TTC549 (cell line): Measurements from ENCODE around the gene RASSF9.
A peak's percentile ranks its signal among the peaks of the same experiment; 100 is the strongest.

ENCODE experiments used
- FAIRE-seq: peaks from 2 replicates; lab custom pipeline; 2012; peaks lifted over from hg19 to GRCh38; lab: Jason Lieb, UNC

The RASSF9 gene

DNA sequence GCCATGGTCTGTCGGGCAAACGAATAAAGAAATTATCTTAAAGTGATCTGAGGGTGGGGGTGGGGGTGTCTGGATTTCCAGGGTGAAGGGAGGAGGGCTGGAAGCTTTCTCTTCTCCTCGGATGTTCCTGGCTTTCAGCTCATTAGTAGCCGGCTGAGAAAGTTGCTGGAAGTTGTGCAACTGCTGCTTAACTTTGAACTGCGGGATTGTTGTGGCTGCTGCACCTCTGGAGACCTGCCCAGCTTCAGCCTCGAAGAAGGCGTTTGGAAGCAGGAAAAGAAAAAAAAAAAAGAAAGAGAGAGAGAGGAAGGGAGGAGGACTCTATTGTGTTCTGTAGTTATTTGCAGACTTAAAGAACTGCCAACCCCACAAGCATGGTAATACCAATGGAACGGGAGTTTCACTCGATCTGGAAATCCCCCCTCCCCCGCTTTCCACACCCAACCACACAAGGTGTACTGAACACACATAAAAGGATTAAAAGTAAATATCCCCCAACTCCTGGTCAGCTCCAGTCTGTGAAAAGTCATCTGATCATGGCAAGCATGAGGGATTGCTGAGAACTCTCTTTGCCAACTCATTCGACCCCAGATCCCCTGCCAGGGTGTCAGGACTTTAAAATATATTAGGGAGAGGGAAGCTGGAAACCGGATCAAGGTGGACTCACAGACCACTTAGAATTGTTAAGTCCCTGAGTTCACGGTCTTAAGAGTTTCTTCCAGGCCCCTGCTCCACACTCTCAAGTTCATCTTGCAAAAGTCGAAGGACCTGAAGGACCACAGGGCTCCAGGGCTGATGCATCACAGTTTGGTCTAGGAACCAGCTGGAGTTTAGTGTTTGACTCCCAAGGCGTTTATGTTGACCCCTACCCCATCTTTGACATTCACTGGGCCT, at the start of gene RASSF9:
TSS of gene RASSF9 (minus strand) at position 213 of the 894 bp plus-strand sequence. CDS start at position 5, 208 bp downstream.
- FAIRE-seq = no peak

DNA sequence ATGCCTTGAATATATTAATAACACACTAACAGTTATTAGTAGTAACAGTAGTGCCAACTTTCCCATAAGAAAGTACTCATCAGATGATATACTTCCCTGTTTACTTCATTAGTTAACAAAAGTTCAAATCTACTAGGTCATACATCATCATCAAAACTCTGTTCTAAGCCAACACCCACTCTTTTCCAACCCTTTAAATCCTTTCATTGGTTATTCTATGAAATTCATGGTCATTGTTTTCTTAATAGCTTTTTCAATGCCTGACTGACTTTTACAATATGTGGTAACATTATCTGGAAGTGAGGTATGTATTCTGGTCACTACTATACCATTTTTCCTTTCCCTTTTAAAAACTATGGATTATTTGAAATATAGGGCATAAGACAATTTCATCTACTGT, 47.6 kb upstream of the RASSF9 start:
- FAIRE-seq = no peak

DNA sequence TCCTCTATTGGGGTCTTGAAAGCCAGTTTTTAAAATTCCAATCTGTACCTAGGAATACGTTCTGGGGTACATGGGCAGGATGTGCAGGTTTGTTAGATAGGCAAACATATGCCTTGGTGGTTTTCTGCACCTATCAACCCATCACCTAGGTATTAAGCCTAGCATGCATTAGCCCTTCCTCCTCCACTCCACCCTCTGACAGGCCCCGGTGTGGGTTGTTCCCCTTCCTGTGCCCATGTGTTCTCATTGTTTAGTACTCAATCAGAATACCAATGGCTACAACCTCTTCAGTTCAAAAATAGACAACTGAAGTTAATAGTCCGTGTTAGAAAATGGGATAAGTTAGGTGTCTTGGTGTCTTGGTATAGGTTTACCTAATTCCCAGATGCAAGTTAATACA, 41.2 kb upstream of the RASSF9 start:
- FAIRE-seq = no peak

DNA sequence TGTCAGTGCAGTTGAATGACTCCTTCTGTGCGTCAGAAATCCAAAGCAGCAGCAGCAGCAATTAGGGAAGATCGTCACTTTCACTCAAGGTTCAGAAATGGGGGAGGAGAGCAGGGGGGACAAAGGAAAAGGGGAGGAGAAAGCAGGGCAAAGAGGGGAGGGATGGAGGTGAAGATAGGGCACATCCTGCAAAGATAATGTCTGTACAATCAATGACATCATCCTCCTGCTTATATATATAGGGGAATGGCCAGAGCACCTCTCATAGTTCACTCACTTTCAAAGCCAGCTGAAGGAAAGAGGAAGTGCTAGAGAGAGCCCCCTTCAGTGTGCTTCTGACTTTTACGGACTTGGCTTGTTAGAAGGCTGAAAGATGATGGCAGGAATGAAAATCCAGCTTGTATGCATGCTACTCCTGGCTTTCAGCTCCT, 37.8 kb upstream of the RASSF9 start, which contains the start of gene NTS:
TSS of gene NTS (plus strand) at position 265 of the 431 bp plus-strand sequence. CDS start at position 374, 109 bp downstream.
- no peak for FAIRE-seq

DNA sequence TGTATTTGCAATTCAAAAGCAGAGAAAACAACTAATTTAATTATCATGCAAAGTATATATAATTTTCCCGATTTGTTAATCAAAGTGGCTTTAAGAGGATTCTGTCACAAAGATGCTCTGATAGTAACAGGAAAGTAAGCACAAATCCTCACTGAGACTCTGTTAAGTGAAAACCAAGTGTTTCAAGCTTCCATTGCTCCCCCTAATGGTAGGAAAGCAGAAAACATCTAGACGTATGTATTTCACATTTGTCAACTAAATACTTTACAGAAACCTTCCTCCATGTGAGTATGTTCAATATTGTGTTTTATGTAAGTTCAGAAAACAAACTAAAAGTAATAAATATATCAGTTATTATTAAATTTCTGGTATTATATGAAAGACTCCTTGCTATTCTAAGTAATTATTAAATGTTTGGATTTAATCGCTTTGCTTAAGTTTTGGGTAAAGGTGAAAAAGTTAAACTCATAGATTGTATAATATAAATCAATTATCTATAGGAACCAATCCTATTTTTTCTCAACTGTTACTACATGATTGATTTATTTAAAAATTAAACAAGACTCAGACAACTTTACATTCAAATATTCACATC, 36.4 kb upstream of the RASSF9 start:
- peak; percentile 93 for FAIRE-seq

DNA sequence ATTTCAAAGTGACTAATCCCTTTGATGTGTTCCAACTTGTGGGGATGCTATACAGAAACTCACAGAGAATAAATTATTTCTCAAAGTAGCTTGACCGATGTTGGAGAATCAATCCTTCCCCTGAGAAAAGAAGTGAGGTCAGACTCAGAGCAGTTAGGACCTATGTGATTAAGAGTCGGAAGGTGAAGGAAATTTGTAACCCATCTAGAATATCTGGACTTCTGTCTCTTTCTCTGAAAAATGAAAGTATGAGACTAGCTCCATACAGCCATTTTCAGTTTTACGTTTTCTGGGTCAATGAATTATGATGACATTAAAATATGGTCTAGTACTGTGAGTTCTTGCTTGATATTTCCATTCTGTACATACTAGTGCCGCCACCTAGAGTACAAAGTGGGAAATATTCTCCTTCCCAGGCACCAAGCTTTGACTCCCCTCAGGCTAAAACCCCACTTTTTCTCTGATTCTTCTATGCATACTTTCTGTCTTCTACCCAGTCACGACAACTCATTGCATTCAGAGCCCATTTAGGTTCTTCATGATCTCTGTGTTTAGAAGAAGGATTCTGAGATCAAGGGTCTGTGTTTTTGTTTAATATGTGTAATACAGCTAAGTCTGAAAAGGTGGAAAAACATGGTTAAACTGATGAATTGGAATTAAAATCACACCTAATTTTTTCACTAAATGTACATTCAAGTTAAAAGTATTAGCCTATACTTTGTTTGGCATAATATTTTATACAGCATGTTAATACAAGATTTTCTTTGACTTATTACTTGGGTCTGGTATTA, 31.0 kb upstream of the RASSF9 start:
- FAIRE-seq = no peak

DNA sequence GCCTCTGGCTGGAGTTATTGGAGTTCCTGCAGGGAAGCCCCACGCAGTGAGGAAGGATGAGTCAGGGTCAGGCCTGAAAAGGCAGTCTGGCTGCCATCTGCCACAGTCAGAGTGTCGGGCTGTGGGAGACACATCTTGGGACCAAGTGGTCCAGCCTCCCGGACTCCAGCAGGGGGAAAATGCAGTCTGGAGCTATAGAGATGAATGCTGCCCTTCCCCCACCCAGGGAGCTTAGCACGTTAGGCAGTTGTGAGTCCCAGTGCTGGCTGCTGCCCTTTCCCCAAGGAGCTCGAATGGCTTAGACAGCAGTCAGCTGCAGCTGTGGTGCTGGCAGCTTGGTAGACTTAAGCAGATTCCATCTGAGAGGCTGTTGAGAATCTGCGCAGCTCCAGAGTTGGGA, 29.7 kb upstream of the RASSF9 start:
- no peak for FAIRE-seq

DNA sequence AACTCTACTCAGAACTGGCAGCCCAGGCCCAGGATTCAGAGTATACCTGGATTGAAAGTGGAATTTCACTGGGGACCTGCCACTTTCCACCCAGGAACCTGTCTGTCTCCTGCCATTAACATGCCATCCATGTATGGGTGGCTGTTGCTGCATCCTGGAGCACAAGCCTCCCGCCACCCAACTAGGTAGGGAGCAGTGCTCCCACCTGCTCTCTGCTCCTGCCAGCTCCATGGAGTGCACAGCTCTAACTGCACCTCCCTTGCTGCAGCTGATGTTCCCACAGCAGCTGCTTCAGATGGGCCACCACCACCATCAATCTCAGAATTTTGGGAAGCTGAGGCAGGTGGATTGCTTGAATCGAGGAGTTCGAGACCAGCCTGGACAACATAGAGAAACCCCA, 20.8 kb upstream of the RASSF9 start:
- no peak for FAIRE-seq

DNA sequence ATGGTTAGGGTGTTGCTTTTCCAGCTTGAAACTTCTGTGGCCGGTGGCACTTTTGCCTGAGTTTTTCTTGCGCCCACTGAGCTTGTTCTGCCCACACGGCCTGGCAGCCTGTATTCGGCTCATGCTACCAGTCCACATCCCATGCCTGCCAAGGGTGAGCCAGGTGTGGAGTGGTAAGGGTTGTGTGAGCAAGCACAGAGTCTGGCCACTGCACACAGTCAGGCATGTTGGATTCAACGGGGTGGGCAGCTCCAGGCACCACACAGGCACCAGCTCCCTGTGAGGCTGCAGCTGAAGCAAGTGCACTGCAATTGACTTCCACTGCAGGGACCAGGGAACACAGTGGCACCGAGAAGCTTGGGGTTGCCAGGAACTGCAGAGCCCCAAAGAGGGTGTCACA, 19.1 kb upstream of the RASSF9 start:
- no peak for FAIRE-seq

DNA sequence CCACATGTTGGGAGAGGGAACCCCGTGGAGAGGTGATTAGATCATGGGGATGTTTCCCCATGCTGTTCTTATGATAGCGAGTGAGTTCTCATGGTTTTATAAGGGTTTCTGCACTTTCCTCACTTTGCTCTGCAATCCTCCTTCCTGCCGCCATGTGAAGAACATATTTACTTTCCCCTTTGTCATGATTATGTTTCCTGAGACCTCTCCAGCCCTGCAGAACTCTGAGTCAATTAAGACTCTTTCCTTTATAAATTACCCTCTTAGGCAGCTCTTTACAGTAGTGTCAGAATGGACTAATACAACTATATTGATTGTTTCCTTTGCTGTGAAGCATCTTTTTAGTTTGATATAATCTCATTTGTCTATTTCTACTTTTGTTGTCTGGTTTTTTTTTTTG, 13.1 kb upstream of the RASSF9 start:
- no peak for FAIRE-seq

DNA sequence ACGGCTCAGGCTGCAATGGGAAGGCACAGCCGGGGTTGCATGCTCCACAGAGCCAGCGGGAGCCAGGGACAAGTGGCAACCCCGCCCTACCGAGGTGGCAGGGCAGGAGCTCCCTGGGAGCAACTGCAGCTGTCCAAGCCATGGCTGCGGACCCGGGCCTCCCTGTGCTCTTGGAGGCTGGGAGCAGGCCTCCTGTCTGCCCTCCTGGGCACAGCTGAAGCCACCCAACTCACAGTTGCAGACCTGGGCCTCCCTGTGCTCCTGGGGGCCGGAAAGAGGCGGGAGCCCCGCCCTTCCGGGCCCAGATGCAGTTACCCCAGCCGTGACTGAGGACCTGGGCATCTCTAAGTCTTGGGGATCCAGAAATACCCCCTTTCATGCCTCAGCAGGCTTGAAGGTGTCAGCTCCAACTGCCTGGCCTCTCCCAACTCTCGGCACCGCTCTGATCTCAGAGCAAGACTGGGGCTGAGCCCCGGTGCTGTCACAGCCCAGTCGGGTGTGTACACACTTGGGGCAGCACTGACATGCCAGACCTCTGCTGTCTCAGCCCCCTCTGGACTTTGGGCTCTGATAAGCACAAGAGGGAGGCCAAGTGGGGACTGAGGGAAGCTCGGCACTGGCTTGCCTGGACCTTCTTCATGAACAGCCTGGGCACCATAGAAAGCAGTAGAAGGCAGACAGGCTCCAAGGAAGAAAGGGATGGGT, 7.5 kb upstream of the RASSF9 start:
- FAIRE-seq = no peak

DNA sequence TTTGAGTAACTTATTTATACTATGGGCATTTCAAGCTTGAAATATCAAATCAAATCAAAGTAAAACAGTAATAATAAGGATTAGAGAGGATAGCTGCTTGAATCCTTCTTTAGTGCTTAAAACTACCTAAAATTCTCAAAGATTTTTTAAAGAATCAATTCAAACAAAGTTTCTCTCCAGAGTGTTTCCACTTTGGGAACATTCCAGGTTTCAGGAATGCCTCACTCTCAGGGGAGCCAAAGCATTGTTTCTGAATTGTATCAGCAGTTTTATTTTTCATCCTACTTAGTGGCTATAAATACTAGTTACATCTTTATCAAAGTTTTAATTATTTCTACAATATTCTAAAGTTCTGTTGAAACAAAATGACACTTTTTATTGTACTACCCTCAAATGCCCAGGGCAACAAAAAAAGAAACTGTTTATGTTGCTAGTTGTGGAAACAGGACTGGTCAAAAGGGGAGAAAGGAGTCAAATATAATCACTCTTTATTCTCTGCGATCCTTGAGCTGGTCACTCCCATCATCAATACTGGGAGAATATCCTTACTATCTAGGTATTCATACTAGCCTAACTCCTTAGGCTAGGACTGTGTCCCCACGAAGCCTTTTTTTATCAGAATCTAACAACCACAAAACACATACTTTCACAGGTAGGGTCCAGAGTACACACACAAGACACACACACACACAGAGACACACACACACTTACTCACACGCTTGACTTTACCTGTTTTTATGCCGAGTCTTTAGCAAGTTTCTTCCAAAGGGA, 598 bp downstream of the RASSF9 start:
- no peak for FAIRE-seq

DNA sequence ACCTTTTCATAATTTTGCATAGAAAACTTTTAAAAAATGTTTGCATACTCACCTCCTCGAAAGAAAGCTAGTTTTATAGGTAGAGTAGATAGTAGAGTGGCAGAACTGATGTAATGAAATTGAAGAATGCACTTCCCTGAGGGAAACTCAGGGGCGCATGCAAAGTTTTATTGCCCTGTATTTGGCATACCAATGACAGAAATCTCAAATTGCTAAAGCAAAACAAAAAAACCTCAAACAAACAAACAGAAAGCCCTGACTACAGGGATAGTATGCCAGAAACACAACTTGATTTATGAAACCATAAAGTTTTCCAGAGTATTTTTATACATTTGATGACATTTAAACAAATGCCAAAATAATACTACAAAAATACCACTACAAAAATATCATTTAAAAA, 1.8 kb downstream of the RASSF9 start:
- no peak for FAIRE-seq

DNA sequence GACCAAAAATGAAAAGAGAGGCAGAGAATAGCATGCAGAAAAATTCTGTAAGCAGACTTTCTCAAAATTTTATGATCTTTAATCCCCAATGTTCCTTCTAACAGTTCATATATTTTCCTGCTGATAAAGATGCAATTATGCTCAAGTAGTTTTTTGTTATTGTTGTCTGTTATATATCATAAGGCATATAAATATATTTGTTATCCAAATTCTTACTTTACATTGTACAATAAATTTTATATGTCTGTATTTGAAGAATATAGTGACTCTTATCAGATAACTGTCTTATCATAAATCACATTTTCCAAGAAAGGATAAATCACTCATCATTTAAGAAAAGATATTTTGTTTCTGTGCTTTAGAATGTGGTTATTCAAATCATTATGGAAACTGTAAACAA, 2.6 kb downstream of the RASSF9 start:
- FAIRE-seq = no peak

DNA sequence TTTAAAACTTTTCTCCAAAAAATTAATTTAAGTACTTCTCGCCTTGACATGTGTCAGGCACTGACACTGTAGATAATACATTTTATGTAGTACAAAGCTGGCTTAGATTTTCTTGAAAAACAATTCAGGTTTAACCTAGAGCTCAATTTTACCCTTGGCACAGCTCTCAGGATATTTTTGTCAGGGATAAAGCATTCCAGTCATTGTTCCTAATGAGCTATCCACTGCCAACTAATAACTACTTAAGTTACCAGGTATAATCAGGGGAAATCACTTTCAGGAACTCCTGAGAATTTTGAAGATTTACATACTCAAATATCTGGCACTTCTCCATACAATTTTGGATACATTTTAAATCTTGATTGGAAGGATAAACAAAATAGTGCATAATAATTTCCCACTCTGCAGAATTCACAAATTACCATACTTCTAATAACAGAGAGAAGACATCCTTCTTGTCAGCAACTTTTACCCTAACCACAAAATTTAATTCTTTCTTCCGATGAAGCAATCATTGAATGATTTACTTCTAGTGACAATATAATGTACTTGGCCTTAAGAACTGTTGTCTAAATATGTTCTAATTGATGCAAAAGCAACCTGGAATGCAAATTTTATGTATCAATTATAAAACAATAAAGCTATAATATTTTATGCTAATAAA, 4.8 kb downstream of the RASSF9 start:
- no peak for FAIRE-seq

DNA sequence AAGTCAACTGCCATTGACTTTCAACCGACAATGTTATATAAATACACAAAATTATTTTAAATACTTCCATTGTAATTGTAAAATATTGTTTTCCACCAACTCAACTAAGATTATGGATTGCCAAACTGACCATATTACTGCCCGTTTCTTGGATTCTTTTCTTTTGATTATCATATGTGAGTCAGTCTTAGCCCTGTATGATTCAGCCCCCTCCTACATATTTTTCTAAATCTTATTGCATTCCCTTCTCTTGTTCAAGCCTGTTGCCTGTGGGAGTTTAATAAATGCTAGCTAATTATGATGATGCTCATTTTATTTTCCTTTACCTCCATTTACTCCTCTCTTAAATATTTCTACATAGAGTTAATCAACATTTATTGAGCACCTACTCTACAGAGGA, 6.8 kb downstream of the RASSF9 start:
- no peak for FAIRE-seq

DNA sequence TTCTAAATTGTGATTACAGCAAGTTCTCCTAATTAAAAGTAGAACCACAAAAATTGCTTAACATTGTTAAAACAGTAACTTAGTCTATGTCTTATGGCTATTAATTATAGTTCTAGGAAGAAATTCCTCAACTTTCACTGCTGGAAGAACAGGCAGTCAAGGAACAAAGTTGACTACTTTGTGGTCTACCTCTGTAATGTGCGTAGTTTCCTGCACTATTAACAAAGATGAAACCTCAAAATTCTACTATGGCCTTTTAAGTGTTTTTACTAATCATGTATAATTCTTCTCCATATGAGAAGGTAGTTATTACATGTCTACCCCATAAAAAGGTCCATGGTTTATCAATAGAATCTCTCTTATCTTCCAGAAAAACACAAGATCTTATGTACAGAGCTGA, 7.6 kb downstream of the RASSF9 start:
- FAIRE-seq = no peak

DNA sequence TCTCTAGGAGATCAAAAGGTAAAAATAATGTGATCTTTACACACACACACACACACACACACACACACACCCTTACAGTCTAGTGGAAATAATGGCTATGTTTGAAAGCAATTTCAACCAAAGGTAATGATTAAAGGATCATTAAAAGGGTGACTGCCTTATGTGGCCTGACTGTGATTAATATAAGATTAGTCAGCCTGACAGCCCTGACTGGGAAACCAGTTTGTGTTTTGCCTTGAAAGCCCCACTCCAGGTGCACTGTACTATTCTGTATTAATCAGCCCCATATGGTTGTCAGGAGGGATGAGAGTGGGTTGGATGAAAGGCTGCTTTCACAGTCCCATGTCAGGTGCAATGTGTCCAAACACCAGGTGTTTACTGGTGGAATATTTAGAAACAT, 10.5 kb downstream of the RASSF9 start:
- FAIRE-seq = no peak

DNA sequence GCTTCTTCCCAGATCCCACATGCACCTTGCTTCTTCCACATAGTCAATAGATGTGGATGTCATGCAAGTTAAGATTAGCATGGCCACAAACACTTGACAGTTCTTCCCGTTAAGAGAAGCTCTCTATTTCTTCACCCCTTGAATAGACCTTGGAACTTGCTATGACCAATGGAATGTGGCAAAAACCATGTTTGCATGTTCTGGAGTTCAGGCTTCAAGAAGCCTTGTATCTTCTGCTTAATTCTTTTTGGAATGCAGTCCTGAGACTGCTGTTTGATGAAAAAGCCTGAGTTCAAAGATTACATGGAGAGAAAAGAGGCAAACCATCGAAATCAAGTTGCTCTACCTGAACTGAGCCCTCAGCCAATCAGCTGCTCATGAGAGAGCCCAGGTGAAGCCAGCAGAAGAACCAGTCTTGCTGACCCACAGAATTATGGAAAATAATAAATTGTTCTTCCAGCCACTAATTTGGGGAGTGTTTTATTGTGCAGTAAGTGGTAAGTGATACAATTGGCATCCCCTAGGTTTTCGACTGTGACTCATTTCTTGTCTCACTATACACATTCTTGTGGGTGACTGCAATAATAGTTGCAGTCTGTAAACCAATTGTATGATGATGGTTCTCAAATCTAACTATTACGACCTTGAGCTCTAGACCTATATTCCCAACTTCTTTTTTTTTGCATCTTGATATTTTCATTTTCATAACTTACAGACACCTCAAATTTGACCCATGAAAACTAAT, 12.6 kb downstream of the RASSF9 start:
- FAIRE-seq = no peak

DNA sequence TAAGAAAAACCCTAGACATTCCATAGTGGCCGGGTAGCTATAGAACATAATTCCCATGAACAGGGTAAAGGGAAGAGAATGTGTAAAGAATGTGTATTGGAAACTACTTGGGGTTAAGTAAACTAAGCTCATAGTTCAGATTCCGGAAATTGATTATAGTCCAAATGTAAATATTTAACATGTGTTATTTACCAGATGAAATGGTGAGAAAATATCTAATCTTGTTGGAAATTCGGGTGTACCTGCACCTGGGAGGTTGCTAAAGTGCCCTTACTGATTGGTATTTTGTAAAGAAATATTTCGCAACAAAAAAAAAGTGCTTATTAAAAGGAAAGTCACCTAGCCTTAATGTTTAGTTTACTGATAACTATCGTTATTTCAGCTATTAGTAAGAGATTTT, 14.4 kb downstream of the RASSF9 start:
- no peak for FAIRE-seq
